Subcutaneous adipose tissue (tissue), 4 donors: ENCODE results near the gene VPS13C. TPM values are rescaled to one million over a fixed set of nuclear protein-coding genes. Genes with fewer than 3 reads are reported as not detected.

Source experiments
- total RNA-seq, 4 donors: library from RNA; depleted of rRNA; stranded (reverse); fragments of >200 nt; gene quantifications; one replicate each; pipeline ENCODE4 v1.1.0, GENCODE V29; 2016
- TF ChIP-seq, protein P1 (sequence below): fragments of 450-650 bp; IDR thresholded peaks from one replicate; pipeline ENCODE4 v1.5.1; 2016; ENCODE audit warnings: low read depth, mild to moderate bottlenecking, control low read depth, antibody characterized with exemption, moderate library complexity

The VPS13C gene
- total RNA-seq, 4 donors from 2014 or later = 113 to 141 (median 139) TPM

DNA sequence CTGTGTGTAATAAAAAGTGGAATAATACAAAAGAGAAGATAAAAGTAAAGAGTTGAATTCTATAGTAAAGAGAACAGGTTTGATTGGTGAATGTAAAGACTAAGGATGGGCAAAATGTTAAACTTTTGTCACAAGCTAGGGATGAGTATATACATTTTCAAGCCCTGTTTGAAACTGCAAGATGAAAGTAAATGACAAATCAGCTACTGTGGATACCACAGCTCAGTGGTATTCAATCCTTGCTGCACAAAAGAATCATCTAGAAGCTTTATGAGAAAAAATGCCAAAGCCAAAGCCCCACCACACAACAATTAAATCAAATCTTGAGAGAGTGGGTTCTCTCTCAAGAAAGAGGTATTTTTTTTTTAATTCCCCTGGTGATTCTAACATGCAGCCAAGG, 67.7 kb downstream of the VPS13C start:
- TF ChIP-seq, protein P1, sequence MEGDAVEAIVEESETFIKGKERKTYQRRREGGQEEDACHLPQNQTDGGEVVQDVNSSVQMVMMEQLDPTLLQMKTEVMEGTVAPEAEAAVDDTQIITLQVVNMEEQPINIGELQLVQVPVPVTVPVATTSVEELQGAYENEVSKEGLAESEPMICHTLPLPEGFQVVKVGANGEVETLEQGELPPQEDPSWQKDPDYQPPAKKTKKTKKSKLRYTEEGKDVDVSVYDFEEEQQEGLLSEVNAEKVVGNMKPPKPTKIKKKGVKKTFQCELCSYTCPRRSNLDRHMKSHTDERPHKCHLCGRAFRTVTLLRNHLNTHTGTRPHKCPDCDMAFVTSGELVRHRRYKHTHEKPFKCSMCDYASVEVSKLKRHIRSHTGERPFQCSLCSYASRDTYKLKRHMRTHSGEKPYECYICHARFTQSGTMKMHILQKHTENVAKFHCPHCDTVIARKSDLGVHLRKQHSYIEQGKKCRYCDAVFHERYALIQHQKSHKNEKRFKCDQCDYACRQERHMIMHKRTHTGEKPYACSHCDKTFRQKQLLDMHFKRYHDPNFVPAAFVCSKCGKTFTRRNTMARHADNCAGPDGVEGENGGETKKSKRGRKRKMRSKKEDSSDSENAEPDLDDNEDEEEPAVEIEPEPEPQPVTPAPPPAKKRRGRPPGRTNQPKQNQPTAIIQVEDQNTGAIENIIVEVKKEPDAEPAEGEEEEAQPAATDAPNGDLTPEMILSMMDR = no peak

DNA sequence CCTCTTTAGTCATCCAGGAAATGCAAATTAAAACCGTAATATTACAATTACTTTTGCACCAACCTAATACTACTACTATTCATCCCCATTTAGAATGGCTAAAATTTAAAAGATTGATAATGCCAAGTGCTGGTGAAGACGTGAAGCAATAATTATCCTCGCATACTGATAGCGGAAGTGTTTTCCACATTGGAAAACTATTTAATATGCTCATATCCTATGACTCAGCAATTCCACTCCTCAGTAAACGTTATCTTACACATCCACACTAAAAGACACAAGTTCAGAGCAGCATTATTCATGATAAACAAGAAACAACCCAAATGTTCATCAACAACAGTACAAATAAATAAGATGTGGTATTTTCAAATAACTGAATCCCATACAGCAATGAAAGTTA, 70.6 kb downstream of the VPS13C start:
- TF ChIP-seq, protein P1 = no peak

DNA sequence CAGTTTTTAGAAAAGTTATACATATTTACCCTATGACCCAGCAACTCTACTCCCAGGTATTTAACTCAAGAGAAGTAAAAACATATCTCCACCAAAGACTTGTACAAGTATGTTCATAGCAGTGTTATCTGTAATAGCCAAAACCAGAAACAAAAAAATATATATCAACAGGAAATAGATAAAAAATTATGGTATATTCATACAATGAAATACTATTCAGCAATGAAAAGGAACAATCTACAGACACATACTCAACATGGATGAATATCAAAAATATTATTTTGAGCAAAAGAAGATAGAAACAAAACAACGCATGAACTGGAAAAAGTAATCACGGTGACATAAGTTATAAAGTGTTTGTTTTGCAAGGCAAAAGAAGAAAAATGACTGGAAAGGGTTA, 72.4 kb downstream of the VPS13C start:
- TF ChIP-seq, protein P1 = no peak

GRCh38 chr15:61983081-61983480, 77.2 kb downstream of the VPS13C start:
- TF ChIP-seq, protein P1 = no peak

DNA sequence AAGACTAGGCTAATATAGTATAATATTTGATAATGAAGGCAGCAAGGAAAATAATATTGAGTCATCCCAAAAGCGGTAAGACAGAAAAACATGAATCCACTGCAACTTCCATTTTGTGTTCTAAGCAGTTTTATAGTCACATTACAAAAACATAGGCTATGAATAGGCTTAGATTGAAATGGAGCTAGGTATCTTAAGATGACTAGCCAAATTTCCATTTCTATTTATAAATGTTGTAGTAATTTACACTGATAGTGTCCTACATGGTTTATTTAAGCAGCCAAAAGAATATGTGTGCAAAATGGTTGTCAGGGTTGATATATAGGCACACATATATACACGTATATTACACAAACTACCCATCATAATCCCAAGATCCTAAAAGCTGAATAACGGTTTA, 82.0 kb downstream of the VPS13C start:
- TF ChIP-seq, protein P1 = no peak

GRCh38 chr15:61974759-61975158, 85.5 kb downstream of the VPS13C start:
- TF ChIP-seq, protein P1 = no peak

GRCh38 chr15:61974118-61974517, 86.1 kb downstream of the VPS13C start:
- TF ChIP-seq, protein P1 = no peak

DNA sequence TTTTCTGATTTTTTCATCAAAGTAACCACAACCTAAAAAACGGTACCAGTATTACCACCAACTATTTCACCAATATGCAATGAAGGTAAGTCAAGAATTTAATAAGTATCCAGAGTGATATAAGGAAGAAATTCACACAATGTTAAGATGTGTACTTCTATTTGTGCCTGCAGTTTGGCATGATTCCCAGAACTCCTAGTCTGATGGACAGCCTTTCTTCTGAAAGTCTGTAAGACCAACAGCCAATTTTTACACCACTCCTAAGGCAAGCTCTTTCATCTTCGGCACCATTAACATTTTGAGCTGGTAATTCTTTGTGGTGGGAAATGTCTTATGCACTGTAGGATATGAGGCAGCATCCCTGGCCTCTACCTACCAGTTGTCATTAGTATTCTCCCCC, 108.3 kb downstream of the VPS13C start:
- TF ChIP-seq, protein P1 = no peak
